Measurements from ENCODE around the gene ZBTB21. TPM values are rescaled to one million over a fixed set of nuclear protein-coding genes. Genes with fewer than 3 reads are reported as not detected.

ZBTB21 gene
- 10 to 100 TPM; 15.2 to 18.1 (median 16.1) TPM for total RNA-seq

- H3K4me3 ChIP-seq = peak within 1 kb of the TSS; percentile 77 to 93 (median 84)
- H3K4me1 ChIP-seq = no peaks in the 10 kb centered on the region
- no peaks in the 10 kb centered on the region for H3K36me3 ChIP-seq
- TF ChIP-seq POLR2A (IDR thresholded peaks at IDR 0.05) (peak; percentile 61), POLR2AphosphoS5 (IDR thresholded peaks at IDR 0.05) (peak; percentile 94 to 98 (median 95)), CTCF (IDR thresholded peaks at IDR 0.05) (no peak)
- no peaks in the 10 kb centered on the region for H3K9me3 ChIP-seq
- DNase-seq (ENCODE audit: low spot score in 2 of 2) = peak; percentile 98
- intact Hi-C loops (cut with DNase I; ENCODE audit: low total_unique reads) = loop anchor here (1.0 to 10.0 kb wide), 2 partner anchors 17 to 105 kb away; no protein-coding TSS in a partner anchor
- H3K27me3 ChIP-seq = no peaks in the 10 kb centered on the region
- H3K27ac ChIP-seq = peak within 1 kb of the TSS; percentile 97 to 99
Measured at GRCh38 chr21:42009831-42010506, at the start of gene ZBTB21. Gene ZBTB21, minus strand, starts transcription at chr21:42010360. Its CDS starts 16,265 bp downstream, at chr21:41994095.

GRCh38 chr21:42059721-42060120 is 49.6 kb upstream of the ZBTB21 start:
- H3K9me3 ChIP-seq = no peaks in the 10 kb centered on the region
- no peaks in the 10 kb centered on the region for H3K27me3 ChIP-seq
- no peak for DNase-seq (ENCODE audit: low spot score in 2 of 2)
- intact Hi-C loops (cut with DNase I; ENCODE audit: low total_unique reads) = no loop called here
- H3K4me3 ChIP-seq = no peak overlapping the region
- H3K4me1 ChIP-seq = peaks cover 0 to 5% of the 10 kb centered on the region in 2 donors
- H3K36me3 ChIP-seq = no peaks in the 10 kb centered on the region
- H3K27ac ChIP-seq = no peak overlapping the region
- TF ChIP-seq CTCF (IDR thresholded peaks at IDR 0.05) (no peak), POLR2A (IDR thresholded peaks at IDR 0.05) (no peak), POLR2AphosphoS5 (IDR thresholded peaks at IDR 0.05) (no peak)

- Histone ChIP-seq H3K27ac (no peak overlapping the region), H3K36me3 (no peaks in the 10 kb centered on the region), H3K9me3 (no peaks in the 10 kb centered on the region), H3K4me1 (peaks cover 0 to 5% of the 10 kb centered on the region in 2 donors), H3K4me3 (no peak overlapping the region), H3K27me3 (no peaks in the 10 kb centered on the region)
- no peak for DNase-seq (ENCODE audit: low spot score in 2 of 2)
- TF ChIP-seq CTCF (IDR thresholded peaks at IDR 0.05) = no peak
- TF ChIP-seq POLR2AphosphoS5 (IDR thresholded peaks at IDR 0.05) = no peak
- TF ChIP-seq POLR2A (IDR thresholded peaks at IDR 0.05) = no peak
- intact Hi-C loops (cut with DNase I; ENCODE audit: low total_unique reads) = no loop called here
Measured at GRCh38 chr21:42059141-42059540, 49.0 kb upstream of the ZBTB21 start.

GRCh38 chr21:42058631-42059111 is 48.5 kb upstream of the ZBTB21 start:
- DNase-seq (ENCODE audit: low spot score in 2 of 2) = no peak
- Histone ChIP-seq H3K27me3 (no peaks in the 10 kb centered on the region), H3K4me3 (no peak overlapping the region), H3K9me3 (no peaks in the 10 kb centered on the region), H3K4me1 (peaks cover 0 to 5% of the 10 kb centered on the region in 2 donors), H3K27ac (no peak overlapping the region), H3K36me3 (no peaks in the 10 kb centered on the region)
- TF ChIP-seq CTCF (IDR thresholded peaks at IDR 0.05) (no peak), POLR2AphosphoS5 (IDR thresholded peaks at IDR 0.05) (no peak), POLR2A (IDR thresholded peaks at IDR 0.05) (no peak)
- intact Hi-C loops (cut with DNase I; ENCODE audit: low total_unique reads) = no loop called here

GRCh38 chr21:42057851-42058437 is 47.8 kb upstream of the ZBTB21 start:
- peaks cover 0 to 5% of the 10 kb centered on the region in 2 donors for H3K4me1 ChIP-seq
- H3K27me3 ChIP-seq = no peaks in the 10 kb centered on the region
- no peaks in the 10 kb centered on the region for H3K36me3 ChIP-seq
- H3K9me3 ChIP-seq = no peaks in the 10 kb centered on the region
- H3K27ac ChIP-seq = peak overlapping the region in 1 of 2 donors; percentile 19
- no peak overlapping the region for H3K4me3 ChIP-seq
- DNase-seq (ENCODE audit: low spot score in 2 of 2) = no peak
- no peak for TF ChIP-seq POLR2A (IDR thresholded peaks at IDR 0.05)
- intact Hi-C loops (cut with DNase I; ENCODE audit: low total_unique reads) = no loop called here
